Breast epithelium (tissue), 4 donors: ENCODE data around the gene CABLES1. TPM values are rescaled to one million over a fixed set of nuclear protein-coding genes. Genes with fewer than 3 reads are reported as not detected.
"Not testable (repeated sequence)": the region's sequence is repeated elsewhere in the genome, so short reads cannot be mapped to it uniquely, and the experiment has no call there.

Source experiments
- DNase-seq, 2 donors: peaks; one replicate each; pipeline ENCODE4 v3.0.0-alpha.2; 2019; ENCODE audit warnings: low spot score in 2 of 2
- H3K27ac ChIP-seq, 2 donors: fragments of 200-600 bp; sonication (generic) in 1 of 2; one replicate each; pipeline ENCODE4 v1.5.1; 2016 to 2019; ENCODE audit warnings: mild to moderate bottlenecking in 1 of 2
- H3K27me3 ChIP-seq, 2 donors: fragments of 200-600 bp; sonication (generic) in 1 of 2; one replicate each; pipeline versions ENCODE4 v1.5.1 to v1.6.0; 2017 to 2019; ENCODE audit warnings: control low read depth in 1 of 2, mild to moderate bottlenecking in 1 of 2
- H3K36me3 ChIP-seq: fragments of 200-600 bp; one replicate; pipeline ENCODE4 v1.5.1; 2019
- H3K4me1 ChIP-seq, 2 donors: fragments of 200-600 bp; sonication (generic); one replicate each; pipeline ENCODE4 v1.5.1; 2016 to 2019; ENCODE audit warnings: control low read depth in 1 of 2
- H3K4me3 ChIP-seq, 3 donors: fragments of 200-600 bp; sonication (generic); 1 replicate in 2 of 3; 2 replicates in 1 of 3; pipeline ENCODE4 v1.5.1; 2016 to 2019; ENCODE audit warnings: mild to moderate bottlenecking in 3 of 3, moderate library complexity in 2 of 3
- H3K9me3 ChIP-seq, 2 donors: fragments of 200-600 bp; sonication (generic) in 1 of 2; one replicate each; pipeline ENCODE4 v1.5.1; 2016 to 2019; ENCODE audit warnings: control low read depth in 1 of 2
- CTCF ChIP-seq, 3 donors: fragments of 450-650 bp; IDR thresholded peaks; one replicate each; pipeline ENCODE4 v1.5.1; 2016 to 2017; ENCODE audit warnings: antibody characterized with exemption in 3 of 3, mild to moderate bottlenecking in 3 of 3, moderate library complexity in 3 of 3
- POLR2A ChIP-seq: fragments of 450-650 bp; IDR thresholded peaks from one replicate; pipeline ENCODE4 v1.6.1; 2016; ENCODE audit warnings: antibody characterized with exemption, mild to moderate bottlenecking, moderate library complexity
- POLR2AphosphoS5 ChIP-seq, 3 donors: sonication (generic); formaldehyde crosslinking; IDR thresholded peaks; one replicate each; pipeline ENCODE4 v1.6.1; 2017; ENCODE audit warnings: antibody characterized with exemption in 3 of 3
- intact Hi-C: fragments of 100-400 bp; cut with DNase I; formaldehyde crosslinking; loops from one replicate; pipeline ENCODE4 v1.15.1; 2023; ENCODE audit warnings: low total_unique reads
- total RNA-seq, 3 donors: library from RNA; depleted of rRNA; stranded (reverse); fragments of >200 nt; gene quantifications; one replicate each; pipeline ENCODE4 v1.1.0, GENCODE V29; 2016

CABLES1 gene
- total RNA-seq, 3 donors from 2014 or later, result 18.1 to 28.7 (median 22.3) TPM

DNA sequence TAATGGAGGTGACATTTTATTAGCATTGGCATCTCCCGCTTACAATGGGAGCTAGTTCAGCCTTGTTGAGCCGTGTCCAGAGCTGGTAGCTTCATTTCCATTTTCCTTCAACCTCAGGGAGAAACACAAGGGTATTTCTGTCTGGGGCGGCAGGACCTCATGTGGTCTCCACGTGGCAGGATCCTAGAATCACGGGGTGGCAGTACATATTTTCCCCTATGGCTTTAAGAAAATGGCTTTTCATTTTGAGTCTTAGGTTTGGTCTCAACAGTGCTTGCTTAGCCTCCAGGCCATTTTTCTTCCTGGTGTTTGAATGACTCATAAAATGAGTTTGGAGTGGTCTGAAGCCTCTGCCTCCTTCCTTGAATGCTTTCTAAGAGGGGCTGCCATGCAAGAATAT is 20.3 kb downstream of the CABLES1 start:
- H3K4me3 ChIP-seq, result no peak overlapping the region

DNA sequence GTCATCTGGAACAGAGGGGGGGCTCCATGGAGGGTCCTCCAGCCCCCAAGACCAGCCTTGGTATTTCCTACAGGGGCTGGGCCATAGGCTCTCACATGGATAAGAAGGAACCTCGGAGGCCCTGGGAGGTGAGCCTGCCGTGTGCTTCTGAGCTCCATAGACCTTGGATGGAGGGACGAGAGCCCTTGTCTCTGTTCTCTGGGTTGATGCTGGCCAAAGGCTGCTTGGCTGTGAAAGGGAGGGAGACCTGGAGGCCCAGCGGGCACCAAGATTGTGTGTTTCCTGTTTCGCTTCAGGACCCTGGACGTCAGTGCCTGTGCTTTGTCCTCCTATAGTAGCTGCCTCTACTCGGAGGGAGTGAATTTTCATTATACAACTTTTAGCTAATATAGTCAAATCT is 20.8 kb downstream of the CABLES1 start:
- Histone ChIP-seq H3K36me3 (no peaks in the 10 kb centered on the region), H3K4me3 (no peak overlapping the region), H3K27ac (peak overlapping the region; percentile 10 to 79), H3K27me3 (no peaks in the 10 kb centered on the region), H3K9me3 (no peaks in the 10 kb centered on the region), H3K4me1 (peaks cover 3 to 14% of the 10 kb centered on the region in 2 donors)
- intact Hi-C loops, result no loop called here
- DNase-seq, result no peak
- no peak for TF ChIP-seq POLR2AphosphoS5 (IDR thresholded peaks at IDR 0.05)

More for the DNA sequence above, 20.3 kb downstream of the CABLES1 start:
- no peak for DNase-seq
- Histone ChIP-seq H3K4me1 (peaks cover 3 to 14% of the 10 kb centered on the region in 2 donors), H3K27ac (peak overlapping the region; percentile 10 to 79), H3K36me3 (no peaks in the 10 kb centered on the region), H3K27me3 (no peaks in the 10 kb centered on the region), H3K9me3 (no peaks in the 10 kb centered on the region)
- TF ChIP-seq POLR2A (no peak), CTCF (IDR thresholded peaks at IDR 0.05) (no peak)
- intact Hi-C loops, result no loop called here

GRCh38 chr18:23158058-23158457 is 22.8 kb downstream of the CABLES1 start:
- no peak for DNase-seq
- Histone ChIP-seq H3K4me1 (peaks cover 3 to 14% of the 10 kb centered on the region in 2 donors), H3K36me3 (no peaks in the 10 kb centered on the region), H3K9me3 (no peaks in the 10 kb centered on the region), H3K4me3 (no peak overlapping the region), H3K27ac (no peak overlapping the region), H3K27me3 (no peaks in the 10 kb centered on the region)
- TF ChIP-seq POLR2AphosphoS5 (IDR thresholded peaks at IDR 0.05) (no peak), POLR2A (no peak), CTCF (IDR thresholded peaks at IDR 0.05) (no peak)
- intact Hi-C loops, result no loop called here

- H3K27me3 ChIP-seq, H3K36me3 ChIP-seq, H3K4me3 ChIP-seq, DNase-seq, intact Hi-C loops, H3K9me3 ChIP-seq: not testable (repeated sequence)
- Histone ChIP-seq H3K4me1 (peaks cover 0 to 14% of the 10 kb centered on the region in 2 donors), H3K27ac (peak overlapping the region; percentile 21 to 70)
These were observed 23.6 kb downstream of the CABLES1 start for GRCh38 chr18:23158884-23159283.

DNA sequence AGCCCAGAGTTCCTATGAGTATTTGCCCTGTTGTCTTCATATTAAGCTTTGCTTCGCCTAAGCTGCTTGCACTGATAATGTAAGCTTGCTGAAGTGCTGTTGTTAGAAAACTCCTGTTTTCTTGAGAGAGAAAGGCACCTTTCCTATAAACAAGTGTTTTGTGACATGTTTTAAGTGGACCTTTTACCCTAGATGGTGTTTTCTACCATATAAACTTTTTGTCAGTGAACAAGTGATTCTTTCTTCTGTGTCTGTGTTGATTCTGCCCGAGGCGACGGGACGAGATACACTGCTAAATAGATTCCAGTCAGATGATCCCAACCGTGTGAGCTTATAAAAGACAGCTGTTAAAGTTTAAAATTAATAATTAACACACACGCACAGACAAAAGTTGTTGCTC is 24.1 kb downstream of the CABLES1 start:
- TF ChIP-seq CTCF (IDR thresholded peaks at IDR 0.05), result no peak
- no peak for TF ChIP-seq POLR2A
- no peak for TF ChIP-seq POLR2AphosphoS5 (IDR thresholded peaks at IDR 0.05)
- intact Hi-C loops, result no loop called here
- no peaks in the 10 kb centered on the region for H3K27me3 ChIP-seq
- no peaks in the 10 kb centered on the region for H3K9me3 ChIP-seq
- peak overlapping the region; percentile 21 to 70 for H3K27ac ChIP-seq
- no peak overlapping the region for H3K4me3 ChIP-seq
- no peak for DNase-seq
- peaks cover 0 to 14% of the 10 kb centered on the region in 2 donors for H3K4me1 ChIP-seq
- H3K36me3 ChIP-seq, result no peaks in the 10 kb centered on the region

DNA sequence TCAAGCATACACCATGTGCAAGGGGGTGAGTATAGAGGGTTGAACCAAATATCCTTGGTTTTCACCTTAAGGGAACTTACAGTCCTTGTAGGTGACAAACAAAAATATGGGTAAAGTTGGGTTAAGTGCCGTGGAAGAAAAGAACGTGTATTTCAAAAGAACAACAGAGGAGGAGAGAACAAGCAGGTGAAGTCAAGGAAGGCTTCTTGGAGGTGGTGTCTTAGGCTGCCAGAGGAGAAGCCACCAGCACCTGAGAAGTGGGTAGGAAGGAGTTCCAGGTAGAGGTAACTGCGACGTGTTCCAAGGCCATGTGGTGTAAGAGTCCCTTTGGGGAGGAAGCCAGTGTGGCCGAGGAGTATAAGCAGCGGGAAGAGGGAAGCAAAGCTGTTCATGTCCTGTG is 27.2 kb downstream of the CABLES1 start:
- Histone ChIP-seq H3K27ac (no peak overlapping the region), H3K9me3 (no peaks in the 10 kb centered on the region), H3K4me1 (peaks cover 0 to 7% of the 10 kb centered on the region in 2 donors), H3K36me3 (no peaks in the 10 kb centered on the region), H3K27me3 (no peaks in the 10 kb centered on the region), H3K4me3 (no peak overlapping the region)
- no peak for DNase-seq
- TF ChIP-seq POLR2AphosphoS5 (IDR thresholded peaks at IDR 0.05) (no peak), POLR2A (no peak), CTCF (IDR thresholded peaks at IDR 0.05) (no peak)
- intact Hi-C loops, result no loop called here
